Measurements from ENCODE around the gene HOXD9. TPM values are rescaled to one million over a fixed set of nuclear protein-coding genes. Genes with fewer than 3 reads are reported as not detected.

Gene HOXD9
- polyA plus RNA-seq, 1 experiment = 1.8 TPM

DNA sequence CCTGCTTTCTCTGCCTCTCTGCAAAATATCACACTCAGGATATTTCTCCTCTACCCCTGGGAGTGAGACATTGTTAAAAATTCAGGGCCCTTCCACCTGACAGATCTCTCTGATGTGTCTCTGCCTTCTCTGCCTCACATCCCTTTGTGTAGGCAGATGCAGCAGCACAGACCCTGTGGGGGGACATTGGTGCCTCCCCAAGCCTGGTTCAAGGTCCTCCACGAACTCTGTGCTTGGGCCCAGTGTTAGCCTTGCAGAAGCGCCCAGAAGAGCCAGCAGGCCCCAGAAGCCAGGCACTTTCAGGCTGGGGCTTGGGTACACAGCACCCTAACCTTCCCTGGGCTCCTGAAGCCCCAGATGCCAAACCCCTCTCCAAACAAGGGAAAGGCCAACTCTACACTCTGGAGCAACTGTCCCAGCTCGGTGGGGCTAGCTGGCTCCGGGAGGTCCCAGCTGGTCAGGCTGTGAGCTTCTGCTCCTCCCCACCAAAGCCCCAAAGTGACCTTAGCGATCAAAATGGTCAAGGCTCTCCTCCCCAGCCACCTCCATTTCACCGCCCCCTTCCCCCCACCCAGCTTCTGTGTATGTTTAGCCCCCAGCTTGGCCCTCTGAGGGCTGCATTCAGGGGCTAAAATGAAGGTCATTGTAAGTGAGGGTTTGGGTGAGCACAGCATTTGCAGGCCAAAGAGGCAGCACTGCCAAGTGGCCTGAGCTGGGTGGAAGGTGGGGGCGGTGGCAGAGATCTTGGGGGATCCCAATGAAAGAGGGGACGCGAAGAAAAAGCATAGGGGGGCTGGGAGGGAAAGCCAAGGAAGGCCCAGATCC lies 2.6 kb downstream of the HOXD9 start:
- ChIA-PET POLR2A (no interaction called here), CTCF (interaction anchor here (1.2 to 9.3 kb wide), 6 partner anchors 8 to 1024 kb away, joined by 3 to 149 read pairs (median 16); partner anchors contain the start of gene HOXD10)
- no peak for TF ChIP-seq CTCF (IDR thresholded peaks at IDR 0.05; ENCODE audit: insufficient read depth, low read depth, low read length)
- Histone ChIP-seq H3K27me3 (ENCODE audit: control insufficient read depth, insufficient read depth, low read length) (peaks cover 17% of the 10 kb centered on the region), H3K36me3 (ENCODE audit: control insufficient read depth, insufficient read depth, low read length) (no peaks in the 10 kb centered on the region; the same call in 1 of the 2 replicates), H3K4me3 (ENCODE audit: low read depth, low read length) (no peak overlapping the region)
- no peak for DNase-seq (ENCODE audit: low read depth)

DNA sequence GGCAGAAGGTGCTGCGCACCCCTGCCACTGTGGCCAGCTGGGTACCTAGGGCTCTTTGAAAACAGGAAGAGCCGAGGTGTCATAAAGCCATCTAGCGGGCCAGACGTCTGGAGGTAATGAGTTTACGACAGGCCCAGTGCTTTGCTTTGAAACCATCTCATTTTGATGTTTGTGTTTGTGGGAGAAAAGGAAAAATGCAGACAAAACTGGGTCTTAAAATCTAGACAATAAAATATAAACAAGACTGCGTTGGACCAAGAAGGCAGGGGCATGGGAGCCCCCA lies 3.2 kb downstream of the HOXD9 start:
- ChIA-PET POLR2A (no interaction called here), CTCF (interaction anchor here (1.2 to 9.3 kb wide), 6 partner anchors 9 to 1024 kb away, joined by 3 to 149 read pairs (median 16); partner anchors contain the start of gene HOXD10)
- TF ChIP-seq CTCF (IDR thresholded peaks at IDR 0.05; ENCODE audit: insufficient read depth, low read depth, low read length) = no peak
- DNase-seq (ENCODE audit: low read depth) = no peak
- H3K36me3 ChIP-seq (ENCODE audit: control insufficient read depth, insufficient read depth, low read length) = no peaks in the 10 kb centered on the region; the same call in 1 of the 2 replicates
- H3K27me3 ChIP-seq (ENCODE audit: control insufficient read depth, insufficient read depth, low read length) = peaks cover 18% of the 10 kb centered on the region
- H3K4me3 ChIP-seq (ENCODE audit: low read depth, low read length) = no peak overlapping the region

DNA sequence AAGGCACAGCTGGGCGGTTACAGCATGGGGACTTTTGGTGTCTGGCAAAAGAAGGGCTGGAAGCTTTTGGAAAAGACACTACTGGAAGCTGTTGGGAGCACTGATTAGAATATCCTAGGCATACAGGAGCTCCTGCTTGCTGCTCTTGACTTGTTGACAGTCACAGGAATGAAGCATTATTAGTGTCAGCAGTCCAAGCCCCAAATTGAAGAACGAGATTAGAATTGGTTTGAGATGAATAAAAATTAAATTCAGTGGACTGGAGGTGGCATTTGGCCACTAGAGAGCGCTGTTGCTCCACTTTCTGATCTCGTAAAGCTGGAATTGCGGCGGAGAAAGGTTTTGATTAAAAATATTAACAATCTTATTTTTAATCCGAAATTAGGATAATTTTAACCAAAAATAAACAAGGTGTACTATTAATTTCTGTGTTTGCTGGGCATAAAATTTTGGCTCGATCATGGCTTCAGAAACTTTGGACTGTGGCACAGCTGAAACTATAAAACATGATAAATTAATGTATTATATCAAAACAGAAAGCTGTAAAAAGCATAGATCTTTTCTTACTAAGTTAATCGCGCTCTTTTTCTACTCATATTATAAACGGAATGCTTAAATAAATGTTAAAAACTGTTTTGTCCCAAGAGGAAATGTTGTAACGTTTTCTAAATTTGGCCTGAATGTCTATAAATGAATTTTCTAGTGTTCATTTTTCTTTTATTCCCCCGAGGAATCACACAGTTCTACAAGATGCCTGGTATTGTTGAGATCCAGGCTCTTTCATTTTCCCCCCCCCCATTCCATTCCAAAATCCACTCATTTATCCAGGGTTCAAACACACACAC lies 4.6 kb downstream of the HOXD9 start:
- no peaks in the 10 kb centered on the region; the same call in 1 of the 2 replicates for H3K36me3 ChIP-seq (ENCODE audit: control insufficient read depth, insufficient read depth, low read length)
- TF ChIP-seq CTCF (IDR thresholded peaks at IDR 0.05; ENCODE audit: insufficient read depth, low read depth, low read length) = peak; percentile 69
- DNase-seq (ENCODE audit: low read depth) = no peak
- ChIA-PET POLR2A (no interaction called here), CTCF (interaction anchor here (0.6 to 9.3 kb wide), 44 partner anchors 9 to 1034 kb away, joined by 3 to 149 read pairs (median 4); partner anchors contain the start of gene HOXD10)
- H3K4me3 ChIP-seq (ENCODE audit: low read depth, low read length) = no peak overlapping the region
- peaks cover 25% of the 10 kb centered on the region for H3K27me3 ChIP-seq (ENCODE audit: control insufficient read depth, insufficient read depth, low read length)

- DNase-seq (ENCODE audit: low read depth) = no peak
- no peaks in the 10 kb centered on the region; the same call in 1 of the 2 replicates for H3K36me3 ChIP-seq (ENCODE audit: control insufficient read depth, insufficient read depth, low read length)
- TF ChIP-seq CTCF (IDR thresholded peaks at IDR 0.05; ENCODE audit: insufficient read depth, low read depth, low read length) = no peak
- ChIA-PET POLR2A (no interaction called here), CTCF (interaction anchor here (0.6 to 9.3 kb wide), 27 partner anchors 11 to 1033 kb away, joined by 3 to 149 read pairs (median 5); no protein-coding TSS in a partner anchor)
- no peak overlapping the region for H3K4me3 ChIP-seq (ENCODE audit: low read depth, low read length)
- H3K27me3 ChIP-seq (ENCODE audit: control insufficient read depth, insufficient read depth, low read length) = peaks cover 27% of the 10 kb centered on the region
Measured at GRCh38 chr2:176127774-176128072, 5.2 kb downstream of the HOXD9 start.

Data from BJ (cell line).